H1 (cell line): Measurements from ENCODE around the gene CDKN2B-AS1.

Source experiments
- CREB1 ChIP-seq: IDR thresholded peaks from 2 replicates; pipeline ENCODE4 v1.6.1; 2012; ENCODE audit warnings: inconsistent platforms
- POLR2A ChIP-seq, 2 experiments: IDR thresholded peaks; 1 replicate in 1 of 2; 2 replicates in 1 of 2; pipeline ENCODE4 v1.6.1; 2011; ENCODE audit warnings: low read depth in 2 of 2, low read length in 2 of 2, mild to moderate bottlenecking in 2 of 2; ENCODE audit errors: control extremely low read depth in 1 of 2
- RAD21 ChIP-seq, 2 experiments: IDR thresholded peaks in 1 of 2; conservative IDR thresholded peaks in 1 of 2; 2 replicates each; pipeline ENCODE4 v1.6.1; 2011; ENCODE audit warnings: low read depth in 2 of 2, low read length in 2 of 2, improper control_type of control experiment in 1 of 2, inconsistent platforms in 1 of 2, mild to moderate bottlenecking in 1 of 2, moderate library complexity in 1 of 2
- SIN3A ChIP-seq, 2 experiments: IDR thresholded peaks in 1 of 2; conservative IDR thresholded peaks in 1 of 2; 2 replicates each; pipeline ENCODE4 v1.6.1; 2011 to 2012; ENCODE audit warnings: low read length in 2 of 2, improper control_type of control experiment in 1 of 2, low read depth in 1 of 2, mild to moderate bottlenecking in 1 of 2
- SIX5 ChIP-seq: IDR thresholded peaks from 2 replicates; pipeline ENCODE4 v1.6.1; 2011; ENCODE audit warnings: mild to moderate bottlenecking, low read depth, low read length
- TEAD4 ChIP-seq: IDR thresholded peaks from 2 replicates; pipeline ENCODE4 v1.6.1; 2012; ENCODE audit warnings: low read depth, low read length, inconsistent platforms, mixed read lengths
- TF ChIP-seq, protein P1 (sequence below), 3 experiments: IDR thresholded peaks; 1 replicate in 2 of 3; 2 replicates in 1 of 3; pipeline versions ENCODE4 v1.5.1 to v1.6.1; 2011; ENCODE audit warnings: low read length in 3 of 3, mild to moderate bottlenecking in 3 of 3, inconsistent platforms in 2 of 3, low read depth in 1 of 3, moderate library complexity in 1 of 3; ENCODE audit not compliant: insufficient read depth in 1 of 3; ENCODE audit errors: control extremely low read depth in 1 of 3

DNA sequence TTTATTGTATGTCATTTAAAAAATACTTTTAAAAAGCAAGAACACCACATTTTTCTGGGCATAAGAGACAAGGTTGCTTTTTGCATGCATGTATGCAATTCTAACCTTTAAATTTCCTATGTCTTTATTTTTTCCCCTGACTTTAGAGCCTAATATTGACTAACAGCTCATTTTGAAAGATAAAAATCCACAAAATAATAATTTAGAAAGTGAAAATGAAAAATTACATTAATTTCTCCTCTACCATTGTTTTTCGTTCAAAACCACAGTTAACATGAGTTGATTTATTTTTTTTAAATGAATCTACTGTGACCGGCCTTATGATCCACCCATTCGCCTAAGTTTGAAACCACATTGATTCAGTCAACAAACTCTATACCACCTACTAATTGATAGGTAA lies 152.0 kb downstream of the CDKN2B-AS1 start:
- TF ChIP-seq POLR2A (IDR thresholded peaks at IDR 0.05; ENCODE audit: control extremely low read depth in 1 of 2, low read depth in 2 of 2, low read length in 2 of 2) (no peak), CREB1 (no peak), RAD21 (IDR thresholded peaks at IDR 0.05 in 1 of 2, conservative IDR thresholded peaks at IDR 0.05 in 1 of 2; ENCODE audit: low read depth in 2 of 2, low read length in 2 of 2) (no peak), TEAD4 (no peak), SIX5 (no peak), SIN3A (conservative IDR thresholded peaks at IDR 0.05 in 1 of 2, IDR thresholded peaks at IDR 0.05 in 1 of 2; ENCODE audit: low read depth in 1 of 2, low read length in 2 of 2) (no peak)
- TF ChIP-seq, protein P1, sequence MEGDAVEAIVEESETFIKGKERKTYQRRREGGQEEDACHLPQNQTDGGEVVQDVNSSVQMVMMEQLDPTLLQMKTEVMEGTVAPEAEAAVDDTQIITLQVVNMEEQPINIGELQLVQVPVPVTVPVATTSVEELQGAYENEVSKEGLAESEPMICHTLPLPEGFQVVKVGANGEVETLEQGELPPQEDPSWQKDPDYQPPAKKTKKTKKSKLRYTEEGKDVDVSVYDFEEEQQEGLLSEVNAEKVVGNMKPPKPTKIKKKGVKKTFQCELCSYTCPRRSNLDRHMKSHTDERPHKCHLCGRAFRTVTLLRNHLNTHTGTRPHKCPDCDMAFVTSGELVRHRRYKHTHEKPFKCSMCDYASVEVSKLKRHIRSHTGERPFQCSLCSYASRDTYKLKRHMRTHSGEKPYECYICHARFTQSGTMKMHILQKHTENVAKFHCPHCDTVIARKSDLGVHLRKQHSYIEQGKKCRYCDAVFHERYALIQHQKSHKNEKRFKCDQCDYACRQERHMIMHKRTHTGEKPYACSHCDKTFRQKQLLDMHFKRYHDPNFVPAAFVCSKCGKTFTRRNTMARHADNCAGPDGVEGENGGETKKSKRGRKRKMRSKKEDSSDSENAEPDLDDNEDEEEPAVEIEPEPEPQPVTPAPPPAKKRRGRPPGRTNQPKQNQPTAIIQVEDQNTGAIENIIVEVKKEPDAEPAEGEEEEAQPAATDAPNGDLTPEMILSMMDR (IDR thresholded peaks at IDR 0.05; ENCODE audit: control extremely low read depth in 1 of 3, insufficient read depth in 1 of 3, low read depth in 1 of 3, low read length in 3 of 3): no peak
